Mesothelial cell of epicardium (in vitro differentiated cells): ENCODE results near the gene YOD1. TPM values are rescaled to one million over a fixed set of nuclear protein-coding genes. Genes with fewer than 3 reads are reported as not detected.

Experiments
- DNase-seq, 2 experiments: peaks; one replicate each; pipeline ENCODE4 v3.0.0; 2021; ENCODE audit warnings: low spot score in 2 of 2; ENCODE audit not compliant: unreplicated experiment in 2 of 2
- H3K27ac Mint-ChIP-seq: 2 replicates; pipeline ENCODE4 v1.8.0; 2021; ENCODE audit warnings: mixed read lengths
- H3K27me3 Mint-ChIP-seq: 2 replicates; pipeline ENCODE4 v1.8.0; 2021; ENCODE audit warnings: low read depth, mixed read lengths
- H3K36me3 Mint-ChIP-seq: 2 replicates; pipeline ENCODE4 v1.8.0; 2021; ENCODE audit warnings: mixed read lengths
- H3K4me1 Mint-ChIP-seq: 2 replicates; pipeline ENCODE4 v1.8.0; 2021; ENCODE audit warnings: mixed read lengths
- H3K4me3 Mint-ChIP-seq: 2 replicates; pipeline ENCODE4 v1.8.0; 2021; ENCODE audit warnings: mild to moderate bottlenecking, moderate library complexity, mixed read lengths
- H3K9me3 Mint-ChIP-seq: 2 replicates; pipeline ENCODE4 v1.8.0; 2021; ENCODE audit warnings: mixed read lengths
- CTCF ChIP-seq: fragments of 200-600 bp; sonication (generic); IDR thresholded peaks from one replicate; pipeline ENCODE4 v1.5.0; 2021; ENCODE audit warnings: antibody characterized with exemption; ENCODE audit not compliant: unreplicated experiment
- total RNA-seq: library from RNA; stranded (reverse); gene quantifications from 3 replicates; pipeline ENCODE4 v1.2.1, GENCODE V29; 2021

The YOD1 gene
- total RNA-seq, 1 donor from 2014 or later = 10.3 TPM

- Mint-ChIP-seq H3K27me3 (no peaks in the 10 kb centered on the region), H3K27ac (no peak overlapping the region), H3K4me3 (no peak overlapping the region), H3K36me3 (peaks cover 11% of the 10 kb centered on the region), H3K9me3 (no peaks in the 10 kb centered on the region), H3K4me1 (no peaks in the 10 kb centered on the region)
- DNase-seq = no peak
- no peak for TF ChIP-seq CTCF
Observed at GRCh38 chr1:207070811-207071210, 19.8 kb upstream of the YOD1 start.

GRCh38 chr1:207069858-207070506 is 19.0 kb upstream of the YOD1 start:
- Mint-ChIP-seq H3K36me3 (peaks cover 16% of the 10 kb centered on the region), H3K9me3 (no peaks in the 10 kb centered on the region), H3K27me3 (no peaks in the 10 kb centered on the region), H3K4me1 (no peaks in the 10 kb centered on the region), H3K27ac (no peak overlapping the region), H3K4me3 (no peak overlapping the region)
- no peak for DNase-seq
- no peak for TF ChIP-seq CTCF

GRCh38 chr1:207069061-207069460 is 18.1 kb upstream of the YOD1 start:
- TF ChIP-seq CTCF = no peak
- peaks cover 18% of the 10 kb centered on the region for H3K36me3 Mint-ChIP-seq
- DNase-seq = no peak
- H3K4me3 Mint-ChIP-seq = no peak overlapping the region
- H3K4me1 Mint-ChIP-seq = no peaks in the 10 kb centered on the region
- H3K27me3 Mint-ChIP-seq = no peaks in the 10 kb centered on the region
- no peak overlapping the region for H3K27ac Mint-ChIP-seq
- H3K9me3 Mint-ChIP-seq = no peaks in the 10 kb centered on the region

- H3K36me3 Mint-ChIP-seq = peaks cover 28% of the 10 kb centered on the region
- no peaks in the 10 kb centered on the region for H3K4me1 Mint-ChIP-seq
- no peak for DNase-seq
Observed at GRCh38 chr1:207067665-207068064, 16.7 kb upstream of the YOD1 start.

GRCh38 chr1:207067185-207067584 is 16.2 kb upstream of the YOD1 start:
- DNase-seq = no peak
- no peaks in the 10 kb centered on the region for H3K27me3 Mint-ChIP-seq
- no peak overlapping the region for H3K27ac Mint-ChIP-seq
- no peaks in the 10 kb centered on the region for H3K9me3 Mint-ChIP-seq
- TF ChIP-seq CTCF = no peak
- H3K4me3 Mint-ChIP-seq = no peak overlapping the region
- H3K4me1 Mint-ChIP-seq = no peaks in the 10 kb centered on the region
- H3K36me3 Mint-ChIP-seq = peaks cover 31% of the 10 kb centered on the region

More at GRCh38 chr1:207067665-207068064, 16.7 kb upstream of the YOD1 start:
- H3K4me3 Mint-ChIP-seq = no peak overlapping the region
- H3K27ac Mint-ChIP-seq = no peak overlapping the region
- no peaks in the 10 kb centered on the region for H3K27me3 Mint-ChIP-seq
- TF ChIP-seq CTCF = no peak
- no peaks in the 10 kb centered on the region for H3K9me3 Mint-ChIP-seq

- no peaks in the 10 kb centered on the region for H3K9me3 Mint-ChIP-seq
- no peaks in the 10 kb centered on the region for H3K27me3 Mint-ChIP-seq
- no peak for TF ChIP-seq CTCF
- H3K36me3 Mint-ChIP-seq = peaks cover 33% of the 10 kb centered on the region
- no peak for DNase-seq
- no peak overlapping the region for H3K27ac Mint-ChIP-seq
- H3K4me3 Mint-ChIP-seq = no peak overlapping the region
- no peaks in the 10 kb centered on the region for H3K4me1 Mint-ChIP-seq
Observed at GRCh38 chr1:207064561-207064960, 13.6 kb upstream of the YOD1 start.
